Stimulated activated CD8-positive, alpha-beta memory T cell treated with anti-CD3 and anti-CD28 coated beads, Interleukin-7, amount 100 ng/mL, for 48 hours (primary cell): ENCODE results near the gene SPATA9.

Experiments used
- DNase-seq, 2 donors: peaks; one replicate each; pipeline ENCODE4 v3.0.0-alpha.2; 2020; ENCODE audit warnings: low read depth in 1 of 2; ENCODE audit errors: extremely low read depth in 1 of 2

Gene SPATA9, protein sequence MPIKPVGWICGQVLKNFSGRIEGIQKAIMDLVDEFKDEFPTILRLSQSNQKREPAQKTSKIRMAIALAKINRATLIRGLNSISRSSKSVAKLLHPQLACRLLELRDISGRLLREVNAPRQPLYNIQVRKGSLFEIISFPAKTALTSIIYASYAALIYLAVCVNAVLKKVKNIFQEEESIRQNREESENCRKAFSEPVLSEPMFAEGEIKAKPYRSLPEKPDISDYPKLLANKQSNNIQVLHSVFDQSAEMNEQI

DNA sequence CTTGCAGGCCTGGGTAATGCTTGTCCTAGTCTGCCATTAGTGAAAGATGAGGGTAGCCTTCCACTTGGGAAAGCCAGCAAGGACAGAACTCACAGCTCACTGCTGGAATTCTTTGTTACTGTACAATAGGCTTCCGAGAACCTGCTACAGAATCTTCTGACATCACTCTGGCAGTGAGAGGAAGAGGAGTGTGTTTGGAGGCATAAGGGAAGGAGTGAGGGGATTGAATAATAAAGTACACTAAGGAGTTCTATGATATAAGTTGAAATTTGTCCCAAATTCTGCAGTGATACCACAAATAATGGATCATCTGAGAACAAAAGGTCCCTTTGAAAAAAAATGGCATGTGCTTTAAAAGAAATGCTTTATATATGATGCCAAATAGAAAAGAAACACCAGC lies at the start of gene SPATA9:
Gene SPATA9 (minus strand): TSS at position 101 of the 400 bp plus-strand sequence. CDS start 137 bp downstream, outside the sequence.
- DNase-seq, result no peak

GRCh38 chr5:95731571-95732554 lies 49.1 kb upstream of the SPATA9 start:
- DNase-seq, result no peak

DNA sequence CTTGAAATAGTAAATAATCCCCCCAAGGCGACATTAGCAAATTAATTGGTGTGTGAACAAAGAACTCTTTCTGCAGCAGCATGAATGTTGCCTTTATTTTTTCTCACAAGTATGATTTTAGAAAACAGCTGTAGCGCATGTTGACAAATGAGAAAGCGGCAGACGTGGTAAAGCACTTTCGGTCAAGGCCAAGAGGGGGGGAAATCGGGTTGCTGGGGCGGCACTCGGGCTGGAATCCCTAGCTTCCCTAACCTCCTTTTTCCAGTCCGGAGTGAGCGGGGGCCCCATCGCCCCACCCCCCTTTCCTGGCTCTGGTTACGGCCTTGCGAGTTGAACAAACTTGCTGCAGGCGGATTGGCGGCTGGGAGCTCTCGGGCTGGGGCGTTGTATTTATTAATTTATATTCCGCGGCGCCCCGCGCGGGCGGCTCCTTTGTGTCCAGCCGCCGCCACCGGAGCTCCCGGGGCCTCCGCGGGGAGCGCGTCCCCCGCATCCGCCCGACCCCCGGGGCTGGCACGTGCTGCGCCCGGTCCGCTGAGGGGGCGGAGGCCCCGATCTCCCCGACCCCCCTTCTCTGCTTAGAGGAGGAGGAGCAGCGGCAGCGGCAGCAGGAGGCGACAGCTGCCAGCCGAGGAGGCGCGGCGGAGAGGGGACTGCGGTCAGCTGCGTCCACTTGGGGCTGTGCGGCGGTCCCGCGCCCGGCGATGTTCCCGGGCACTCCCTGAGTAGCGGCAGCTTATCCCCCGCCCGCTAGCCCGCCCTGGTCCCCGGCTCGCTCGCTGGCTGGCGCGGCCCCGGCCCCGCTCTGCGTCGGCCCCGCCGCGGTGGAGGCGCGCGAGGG lies 48.2 kb upstream of the SPATA9 start, which contains the start of gene RHOBTB3:
Gene RHOBTB3 (plus strand): TSS at position 607 of the 841 bp plus-strand sequence. CDS start 347 bp downstream, outside the sequence.
- no peak for DNase-seq

DNA sequence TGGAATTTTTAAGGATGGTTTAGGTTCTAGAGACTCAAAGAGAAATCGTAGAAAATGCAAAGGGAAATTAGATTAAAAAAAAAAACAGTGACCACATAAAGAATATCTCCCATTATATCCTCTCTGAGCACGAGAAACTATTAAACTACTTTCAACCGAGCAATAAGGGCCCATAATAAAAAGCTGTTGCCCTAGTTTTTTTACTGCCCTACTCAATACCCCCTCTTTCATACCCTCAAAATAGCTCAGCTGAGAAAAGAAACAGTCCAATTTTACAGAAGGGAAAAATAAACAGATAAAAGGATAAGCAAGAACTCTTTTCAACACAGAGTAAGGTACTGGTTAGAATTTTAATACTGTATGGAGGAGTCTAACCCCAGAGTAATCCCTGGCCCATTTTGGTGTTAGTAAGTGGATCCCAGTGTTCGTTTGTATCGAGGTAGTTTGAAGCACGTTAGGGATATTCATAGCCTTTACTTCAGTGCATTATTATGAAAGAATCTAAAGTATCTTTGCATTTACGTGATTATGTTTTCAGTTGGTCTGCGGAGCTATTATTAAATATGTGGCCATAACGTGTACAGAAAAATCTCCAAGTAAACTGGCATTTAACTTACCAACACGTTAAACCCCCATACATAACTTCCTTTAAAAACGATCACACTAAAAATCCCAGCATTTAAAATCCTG lies 47.4 kb upstream of the SPATA9 start:
- no peak for DNase-seq

GRCh38 chr5:95729115-95730010 lies 46.6 kb upstream of the SPATA9 start:
- DNase-seq, result no peak

DNA sequence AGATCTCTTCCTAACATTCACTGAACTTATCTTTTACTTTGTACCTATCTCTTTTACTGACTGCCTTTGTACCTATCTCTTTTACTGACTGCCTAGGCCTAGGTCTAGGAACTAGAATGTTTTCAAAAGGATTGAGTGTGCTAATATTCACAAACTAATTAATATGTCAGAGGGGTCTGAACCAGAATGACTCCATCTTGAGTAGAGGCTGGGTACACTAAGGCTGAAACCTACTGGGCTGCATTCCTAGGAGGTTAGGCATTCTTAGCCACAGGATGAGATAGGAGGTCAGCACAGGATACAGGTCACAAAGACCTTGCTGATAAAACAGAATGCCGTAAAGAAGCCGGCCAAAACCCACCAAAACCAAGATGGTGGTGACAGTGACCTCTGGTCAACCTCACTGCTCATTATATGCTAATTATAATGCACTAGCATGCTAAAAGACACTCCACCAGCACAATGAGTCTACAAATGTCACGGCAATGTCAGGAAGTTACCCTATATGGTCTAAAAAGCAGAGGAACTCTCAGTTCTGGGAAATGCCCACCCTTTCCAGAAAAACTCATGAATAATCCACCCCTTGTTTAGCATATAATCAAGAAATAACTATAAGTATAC lies 45.8 kb upstream of the SPATA9 start:
- DNase-seq, result no peak

- DNase-seq, result no peak
Observed at GRCh38 chr5:95727764-95728191, 45.0 kb upstream of the SPATA9 start.

DNA sequence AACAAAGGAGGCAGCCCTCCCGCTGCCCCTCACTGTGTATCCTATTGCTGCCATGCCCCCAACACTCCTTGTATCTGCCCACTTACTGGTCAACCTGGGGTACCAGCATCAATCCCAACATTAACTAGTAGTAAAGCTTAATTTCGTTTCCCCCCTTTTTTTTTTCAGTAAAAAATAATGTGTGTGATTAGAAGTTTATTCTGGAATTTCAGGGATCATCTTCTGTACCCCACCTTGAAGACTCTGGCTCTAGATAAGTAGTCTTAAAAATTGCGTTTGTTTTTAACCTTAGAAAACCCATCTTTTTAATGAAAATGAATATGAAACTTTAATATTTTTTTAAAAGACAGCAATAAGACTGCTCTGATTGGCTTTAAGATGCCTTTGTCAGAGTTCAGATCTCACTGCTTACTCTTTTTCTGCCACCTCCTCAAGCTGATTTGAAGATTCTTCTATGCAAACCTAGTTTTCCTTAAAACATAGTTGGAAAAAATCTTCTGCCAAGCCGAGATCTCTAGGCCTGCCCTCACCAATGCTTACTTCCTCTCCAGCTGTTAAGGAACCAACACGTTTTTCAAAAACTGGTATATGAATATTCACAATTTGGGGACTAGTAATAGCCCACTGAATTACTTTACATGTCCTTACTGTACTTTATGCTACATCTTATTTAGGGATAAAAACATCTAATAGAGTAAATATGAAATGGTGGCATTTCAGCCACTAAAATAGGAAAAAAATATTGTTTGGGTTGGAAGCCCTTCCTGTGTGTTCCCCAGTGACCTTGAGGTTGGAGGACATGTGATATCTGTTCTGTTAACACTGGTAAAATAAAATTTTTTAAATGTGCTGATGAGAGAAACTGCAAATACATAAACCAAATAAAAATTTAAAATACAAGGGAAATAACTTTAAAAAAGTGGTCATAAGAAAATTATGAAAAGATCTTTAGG lies 44.3 kb upstream of the SPATA9 start:
- DNase-seq, result no peak

- no peak for DNase-seq
Observed at GRCh38 chr5:95725937-95726810, 43.4 kb upstream of the SPATA9 start.

GRCh38 chr5:95725071-95725820 lies 42.5 kb upstream of the SPATA9 start:
- DNase-seq, result no peak

DNA sequence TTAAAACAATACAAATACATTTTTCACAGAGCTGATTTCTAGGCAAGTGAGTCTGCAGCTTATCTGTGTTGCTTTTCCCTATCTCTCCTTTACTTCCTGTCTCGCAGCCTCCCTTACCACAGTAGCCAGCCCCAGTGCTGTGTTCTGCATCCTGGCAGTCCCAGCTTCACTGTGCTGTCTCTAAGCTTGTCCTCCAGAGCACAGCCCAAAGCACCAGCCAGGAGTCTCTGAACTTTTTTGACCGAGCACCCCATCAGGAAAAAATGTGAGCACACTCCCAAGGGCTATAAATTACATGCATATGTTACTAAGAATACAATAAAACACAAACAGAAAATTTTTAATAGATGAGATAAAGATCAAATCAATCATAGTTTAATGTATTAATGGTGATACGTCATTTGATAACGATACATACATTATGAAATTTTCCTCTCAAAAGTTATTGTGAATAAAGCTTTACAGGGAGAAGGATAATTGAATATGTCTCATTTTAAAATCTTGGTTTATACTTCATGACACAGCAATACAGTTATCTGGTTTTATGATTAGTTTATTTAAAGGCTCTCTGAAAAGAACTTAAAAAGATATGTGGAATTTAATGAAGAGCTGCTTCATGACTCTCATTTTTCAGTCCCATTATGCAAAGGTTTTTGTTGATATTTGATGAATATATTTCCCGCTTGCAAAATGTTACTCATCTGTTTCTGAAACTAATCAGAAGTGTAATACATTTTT lies 41.0 kb upstream of the SPATA9 start:
- no peak for DNase-seq

- DNase-seq, result no peak
Observed at GRCh38 chr5:95721582-95722295, 38.9 kb upstream of the SPATA9 start.

DNA sequence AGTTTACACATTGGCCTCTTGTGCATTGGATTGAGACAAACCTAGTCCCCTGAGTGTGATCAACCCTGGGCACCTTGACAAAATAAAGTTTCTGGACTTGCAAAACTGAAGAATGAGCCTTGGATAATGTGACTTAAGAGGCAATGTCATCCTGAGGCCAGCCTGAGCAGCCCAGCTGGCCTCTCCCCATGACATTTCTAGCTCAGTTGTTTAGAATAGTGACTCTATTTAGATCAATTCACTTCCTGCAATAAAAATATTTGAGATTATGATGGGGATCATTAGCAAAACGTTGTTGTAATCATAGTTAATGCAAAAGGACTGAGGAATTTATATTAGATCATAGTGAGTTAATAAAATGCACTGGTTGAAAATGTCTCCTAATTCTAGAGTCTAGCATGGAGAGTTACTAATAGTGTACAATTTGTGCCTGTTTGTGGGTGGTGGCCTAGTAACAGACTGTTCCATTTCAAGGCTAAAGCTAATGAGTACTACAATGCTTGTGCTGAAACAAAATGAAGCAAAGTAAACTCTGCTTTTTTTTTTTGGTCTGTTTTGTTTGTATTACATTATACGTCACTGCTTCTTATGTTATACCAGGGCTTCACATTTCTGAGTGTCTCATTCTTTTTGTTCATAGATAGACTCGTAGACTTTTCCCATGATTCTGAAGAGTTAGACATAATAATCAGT lies 37.4 kb upstream of the SPATA9 start:
- DNase-seq, result no peak

- no peak for DNase-seq
Observed at GRCh38 chr5:95718738-95719137, 35.9 kb upstream of the SPATA9 start.
